NCI-H226 (cell line): ENCODE measurements around the gene TOMM6.
A peak's percentile ranks its signal among the peaks of the same experiment; 100 is the strongest.
"Not testable (repeated sequence)": the region's sequence is repeated elsewhere in the genome, so short reads cannot be mapped to it uniquely, and the experiment has no call there.

ENCODE experiments used
- DNase-seq: peaks from one replicate; pipeline ENCODE4 v3.0.0-alpha.2; 2015

TOMM6 gene

DNA sequence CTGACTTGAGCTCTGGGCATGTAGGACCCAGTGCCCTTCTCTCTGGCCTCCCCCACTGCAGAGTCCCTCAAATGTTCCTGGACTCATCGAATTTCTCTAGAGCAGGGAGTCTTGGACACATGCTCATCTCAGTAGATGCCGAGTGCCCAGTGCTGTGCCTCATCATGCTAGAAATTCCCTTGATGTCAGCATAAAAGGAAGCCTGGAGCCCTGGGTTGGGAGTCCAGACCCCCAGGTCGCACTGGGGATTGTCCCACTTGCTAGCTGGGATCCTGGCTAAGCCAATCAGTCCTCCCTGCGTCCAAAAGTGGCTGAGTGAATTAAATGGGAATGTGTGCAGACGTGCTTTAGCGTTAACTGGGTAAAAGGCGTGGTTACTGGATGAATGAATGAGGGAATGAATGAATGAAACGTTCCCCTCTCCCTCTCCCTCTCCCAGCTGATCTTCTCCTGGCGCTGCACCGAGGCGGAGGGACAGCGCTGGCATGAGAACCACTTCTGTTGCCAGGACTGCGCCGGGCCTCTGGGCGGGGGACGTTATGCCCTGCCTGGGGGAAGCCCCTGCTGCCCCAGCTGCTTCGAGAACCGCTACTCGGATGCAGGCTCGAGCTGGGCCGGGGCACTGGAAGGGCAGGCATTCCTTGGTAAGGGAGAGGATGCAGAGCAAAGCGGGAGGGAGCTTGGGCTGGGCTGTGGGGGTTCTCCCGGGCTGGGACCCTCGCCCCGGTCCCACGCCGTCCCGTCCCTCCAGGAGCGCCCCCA is 1.6 kb upstream of the TOMM6 start:
- DNase-seq: no peak

DNA sequence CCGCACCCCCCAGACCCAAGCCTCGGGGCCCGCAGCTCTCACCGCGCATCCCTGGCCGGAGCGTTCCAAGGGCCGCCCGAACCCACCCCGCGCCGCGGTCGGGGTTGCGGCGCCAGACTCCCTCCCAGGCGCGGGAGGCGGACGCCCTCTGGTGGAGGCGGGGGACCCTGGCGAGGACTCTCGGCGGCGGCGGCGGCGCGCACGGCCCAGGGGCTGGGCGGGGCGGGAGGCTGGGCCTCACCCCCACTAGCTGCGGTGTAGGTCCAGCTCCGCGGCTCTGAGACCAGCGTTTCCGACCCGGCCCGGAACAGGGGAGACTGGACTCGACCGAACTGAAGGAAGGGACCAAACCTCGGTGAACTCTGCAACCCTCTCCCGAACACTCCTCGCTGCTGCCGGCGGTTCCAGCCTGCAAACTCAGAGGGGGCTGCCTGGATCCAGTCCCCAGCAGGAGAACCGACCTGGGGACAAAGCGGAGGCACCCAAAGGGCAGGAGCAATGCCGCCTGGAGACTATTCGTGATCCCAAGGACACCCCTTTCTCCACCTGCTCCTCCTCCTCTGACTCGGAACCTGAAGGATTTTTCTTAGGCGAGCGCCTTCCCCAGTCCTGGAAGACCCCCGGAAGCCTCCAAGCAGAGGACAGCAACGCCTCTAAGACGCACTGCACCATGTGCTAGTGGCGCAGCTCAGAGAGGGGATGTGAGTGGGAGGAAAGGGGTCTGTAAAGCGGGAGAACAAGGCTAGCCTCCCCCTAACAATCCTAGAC is 859 bp upstream of the TOMM6 start:
- DNase-seq: peak; percentile 69

DNA sequence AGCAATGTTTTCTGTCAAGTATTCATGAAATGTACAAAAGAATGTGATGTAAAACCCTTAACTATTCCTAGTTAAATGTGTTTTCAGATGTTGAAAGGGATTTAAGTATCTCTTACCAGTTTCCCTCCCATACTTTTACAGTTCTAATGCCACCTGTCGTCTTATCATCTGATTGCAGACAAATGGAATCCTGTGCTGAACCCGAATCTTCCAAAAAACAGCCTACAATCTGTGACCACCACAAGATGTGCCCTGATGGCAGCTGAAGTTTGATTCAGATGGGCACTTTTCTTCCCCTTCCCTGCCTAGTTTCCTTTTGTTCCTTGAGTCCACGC is 1.9 kb downstream of the TOMM6 start:
- DNase-seq: no peak

DNA sequence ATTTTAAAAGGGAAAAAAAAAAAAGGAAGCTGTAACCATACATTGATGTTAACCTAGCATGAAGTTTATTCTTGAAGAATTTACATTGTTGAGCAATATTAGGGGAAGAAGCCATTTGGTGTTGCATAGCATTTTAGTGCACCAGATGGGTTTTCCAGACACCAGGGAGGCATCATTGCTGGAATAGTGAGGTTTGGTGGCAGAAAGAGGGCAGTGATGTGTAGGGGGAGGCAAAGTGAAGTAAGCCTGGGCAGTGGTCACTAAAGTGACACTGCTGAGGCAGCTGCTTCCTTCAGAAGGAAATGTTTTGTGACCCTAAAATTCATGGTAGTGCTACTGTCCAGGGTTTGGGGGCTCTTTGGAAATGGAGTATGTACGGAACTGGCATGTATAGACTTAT is 2.6 kb downstream of the TOMM6 start:
- DNase-seq: no peak

DNA sequence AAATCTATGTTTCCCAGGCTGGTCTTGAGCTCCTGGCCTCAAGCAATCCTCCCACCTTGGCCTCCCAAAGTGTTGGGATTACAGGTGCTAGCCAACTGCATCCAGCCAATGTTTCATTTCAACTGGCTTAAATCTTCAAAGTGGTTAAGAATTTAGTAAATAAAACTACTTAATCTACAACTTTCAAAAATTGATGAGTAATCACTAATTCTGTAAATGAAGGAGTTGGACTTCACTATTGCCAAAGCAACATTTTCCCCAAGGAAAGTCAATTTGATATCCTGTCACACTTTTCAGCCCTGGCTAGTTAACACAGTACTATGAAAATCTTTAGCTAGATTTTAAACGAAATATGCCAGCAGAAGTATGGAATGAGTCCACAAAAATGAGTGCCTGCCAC is 3.8 kb downstream of the TOMM6 start:
- no peak for DNase-seq

DNA sequence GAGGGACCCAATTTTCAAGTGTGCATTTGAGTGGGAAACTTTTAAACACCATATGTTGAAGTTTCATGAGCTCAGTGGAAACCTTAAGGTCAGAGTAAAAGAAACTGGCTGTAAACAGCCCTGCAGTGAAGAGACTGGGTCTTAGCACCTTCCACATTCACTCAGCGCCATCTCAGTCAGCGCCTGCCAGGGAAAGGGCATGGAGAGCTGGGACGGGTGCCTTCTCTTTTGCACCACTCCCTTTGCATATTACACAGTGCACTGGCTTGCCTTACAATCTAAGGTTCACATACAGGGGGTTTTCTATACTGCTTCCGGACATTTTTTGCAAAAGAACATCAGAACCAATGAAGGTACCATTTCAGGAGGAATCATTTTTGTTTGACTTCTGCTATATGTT is 4.5 kb downstream of the TOMM6 start:
- DNase-seq: no peak

DNA sequence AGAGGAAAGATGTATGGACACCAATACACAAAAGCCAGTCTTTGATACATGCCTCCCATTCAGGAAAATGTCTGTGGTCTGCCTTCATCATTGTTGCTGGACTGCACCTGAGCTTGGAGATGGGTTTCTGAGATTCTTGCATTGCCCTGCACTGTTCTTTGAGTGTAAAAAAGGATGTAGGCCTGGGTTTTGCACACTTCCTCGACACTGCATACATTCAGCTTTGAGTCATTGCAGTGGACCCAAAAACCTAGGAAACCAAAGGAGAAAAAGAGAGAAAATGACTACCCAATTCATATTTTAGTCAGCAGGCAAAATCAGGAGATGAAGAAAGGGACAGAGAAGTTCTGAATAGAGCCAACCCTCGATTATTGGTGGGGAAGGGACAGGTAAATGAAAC is 9.0 kb downstream of the TOMM6 start:
- DNase-seq: no peak

DNA sequence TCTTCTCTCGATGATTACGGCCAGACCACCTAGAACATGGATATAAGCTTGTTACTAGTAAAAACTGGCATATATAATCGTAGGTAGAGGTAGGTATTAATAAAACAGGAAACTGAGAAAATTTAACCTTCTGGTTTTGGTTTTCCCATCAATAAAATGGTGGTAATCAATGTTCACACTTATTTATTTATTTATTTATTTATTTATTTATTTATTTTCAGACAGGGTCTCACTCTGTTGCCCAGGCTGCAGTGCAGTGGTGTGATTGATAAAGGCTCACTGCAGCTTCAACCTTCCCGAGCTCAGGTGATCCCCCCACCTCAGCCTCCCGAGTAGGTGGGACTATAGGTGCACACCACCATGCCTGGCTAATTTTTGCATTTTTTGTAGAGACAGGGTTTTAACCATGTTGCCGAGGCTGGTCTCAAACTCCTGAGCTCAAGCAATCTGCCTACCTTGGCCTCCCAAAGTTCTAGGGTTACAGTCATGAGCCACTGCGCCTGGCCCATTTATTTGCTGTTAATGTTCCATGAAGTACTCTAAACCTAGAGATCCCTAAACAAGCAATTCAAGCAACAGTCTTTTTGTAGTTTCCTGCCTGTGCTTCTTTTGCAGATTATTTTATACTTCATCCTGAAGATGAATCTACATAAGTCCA is 11.5 kb downstream of the TOMM6 start:
- DNase-seq: no peak

DNA sequence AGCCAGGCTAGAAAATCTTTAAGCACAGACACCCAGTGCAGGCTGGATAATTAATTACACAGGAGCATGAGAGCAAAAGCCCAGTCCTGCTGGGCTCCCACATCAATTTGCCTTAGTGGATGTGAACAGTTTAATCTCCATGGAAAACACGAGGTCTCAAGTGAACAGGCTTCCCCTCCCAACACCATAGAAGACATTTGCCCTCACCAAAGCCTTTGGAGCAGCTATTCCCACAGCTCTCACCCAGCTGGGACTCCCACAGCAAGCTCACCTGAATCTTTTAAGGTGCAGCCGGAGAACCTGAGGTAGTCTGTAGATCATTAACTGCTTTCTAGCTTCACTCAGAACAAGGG is 12.0 kb downstream of the TOMM6 start:
- DNase-seq: no peak

DNA sequence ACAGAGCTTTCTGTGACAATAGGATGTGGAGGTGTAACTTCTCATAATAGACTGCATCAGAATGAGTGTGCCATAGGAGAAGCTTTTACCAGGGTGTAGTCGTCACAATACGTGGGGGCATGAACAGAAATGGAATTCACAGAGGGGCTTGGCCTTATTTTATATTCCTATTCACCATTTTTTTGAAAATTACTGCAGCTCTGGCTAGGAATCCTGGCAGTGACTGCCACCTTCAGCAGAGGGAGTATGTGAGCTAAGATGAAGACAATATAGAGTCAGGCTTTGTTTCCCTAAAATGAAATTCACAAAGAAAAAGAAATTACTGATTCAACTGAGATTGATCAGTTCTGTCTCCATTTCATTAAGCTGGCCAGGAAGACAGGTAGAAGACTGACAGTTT is 13.9 kb downstream of the TOMM6 start:
- DNase-seq: no peak

DNA sequence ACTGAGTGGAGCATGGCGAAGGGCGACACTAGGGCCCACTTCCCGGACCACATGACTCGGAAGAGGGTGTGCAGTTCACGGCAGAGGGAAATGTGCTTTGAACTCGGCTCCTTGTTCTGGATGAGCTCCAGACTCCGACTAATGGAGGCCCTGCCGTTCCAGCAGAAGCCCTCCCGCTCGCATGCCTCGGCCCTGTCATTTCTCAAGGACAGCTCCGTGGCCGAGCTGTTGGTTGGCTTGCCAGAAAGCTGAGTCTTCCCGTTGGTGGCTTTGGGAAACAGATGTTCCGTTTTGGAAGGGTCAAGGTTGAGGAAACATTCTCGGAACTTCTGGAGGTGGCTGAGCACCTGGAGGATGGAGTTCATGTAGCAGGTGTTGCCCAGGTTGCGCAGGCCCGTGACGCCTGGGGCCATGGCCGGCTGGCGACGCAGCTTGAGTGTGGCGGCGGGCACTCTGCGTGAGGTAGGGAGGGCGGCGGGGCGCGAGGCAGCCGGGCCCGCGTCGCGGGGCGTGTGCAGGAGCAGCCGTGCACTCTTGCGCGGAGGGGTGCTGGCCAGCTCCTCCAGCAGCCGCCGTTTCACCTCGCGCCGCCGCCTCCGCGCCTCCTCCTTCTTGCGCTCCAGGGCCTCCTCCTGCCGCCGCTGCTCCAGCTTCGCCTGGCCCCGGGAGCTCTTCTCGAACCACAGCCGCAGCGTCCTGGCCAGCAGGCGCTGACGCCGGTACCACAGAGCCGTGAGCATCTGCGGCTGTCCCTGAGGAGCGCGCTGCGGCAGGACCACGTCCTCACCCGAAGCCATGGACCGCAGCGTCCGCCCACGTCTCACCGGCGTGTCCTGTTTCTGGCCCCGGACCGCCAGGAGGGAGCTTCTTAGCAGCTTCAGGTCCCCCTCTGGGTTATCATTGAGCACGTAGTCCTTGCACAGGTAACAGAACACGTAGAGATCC is 18.6 kb downstream of the TOMM6 start:
- DNase-seq: no peak

DNA sequence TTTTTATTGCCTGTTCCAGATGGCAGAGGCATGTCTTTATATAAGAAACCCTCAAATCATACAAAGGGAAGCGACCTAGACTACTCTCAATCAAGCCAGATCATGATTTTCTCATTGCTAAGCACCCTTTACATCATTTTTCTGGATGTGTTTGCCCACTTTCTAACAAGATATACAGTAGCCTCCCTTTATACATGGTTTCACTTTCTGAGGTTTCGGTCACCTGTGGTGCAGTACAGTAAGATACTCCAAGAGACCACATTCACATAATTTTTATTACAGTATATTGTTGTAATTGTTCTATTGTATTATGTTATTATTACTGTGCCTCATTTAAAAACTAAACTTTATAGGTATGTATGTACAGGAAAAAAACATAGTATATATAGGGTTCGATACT is 23.6 kb downstream of the TOMM6 start:
- no peak for DNase-seq

DNA sequence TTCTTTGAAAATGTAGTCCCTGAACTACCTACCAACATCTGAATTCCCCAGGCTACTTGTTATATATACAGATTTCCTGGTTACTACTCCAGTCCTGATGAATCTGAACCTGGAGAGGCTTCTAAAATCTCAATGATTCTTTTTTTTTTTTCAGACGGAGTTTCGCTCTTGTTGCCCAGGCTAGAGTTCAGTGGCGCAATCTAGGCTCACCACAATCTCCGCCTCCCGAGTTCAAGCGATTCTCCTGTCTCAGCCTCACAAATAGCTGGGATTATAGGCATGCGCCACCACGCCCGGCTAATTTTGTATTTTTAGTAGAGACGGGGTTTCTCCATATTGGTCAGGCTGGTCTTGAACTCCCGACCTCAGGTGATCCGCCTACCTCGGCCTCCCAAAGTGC is 24.5 kb downstream of the TOMM6 start:
- not testable (repeated sequence) for DNase-seq

DNA sequence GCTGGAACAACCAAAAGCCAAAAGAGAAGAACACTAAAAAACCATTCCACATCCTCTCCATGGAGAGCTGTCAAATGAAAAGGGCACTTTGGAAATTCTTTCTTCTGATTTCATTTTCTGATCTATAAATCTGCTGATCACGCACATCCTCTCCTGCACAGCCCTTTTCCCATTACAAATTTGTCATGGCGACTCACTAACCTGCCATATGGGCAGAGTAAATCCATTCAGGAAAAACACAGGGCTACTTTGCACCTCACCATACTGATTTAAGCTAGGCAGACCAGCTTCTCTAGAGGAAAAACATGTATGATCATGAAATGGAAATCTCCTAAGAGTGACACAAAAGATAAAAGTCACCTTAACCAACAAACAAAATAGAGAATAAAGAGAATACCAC is 26.0 kb downstream of the TOMM6 start:
- no peak for DNase-seq

DNA sequence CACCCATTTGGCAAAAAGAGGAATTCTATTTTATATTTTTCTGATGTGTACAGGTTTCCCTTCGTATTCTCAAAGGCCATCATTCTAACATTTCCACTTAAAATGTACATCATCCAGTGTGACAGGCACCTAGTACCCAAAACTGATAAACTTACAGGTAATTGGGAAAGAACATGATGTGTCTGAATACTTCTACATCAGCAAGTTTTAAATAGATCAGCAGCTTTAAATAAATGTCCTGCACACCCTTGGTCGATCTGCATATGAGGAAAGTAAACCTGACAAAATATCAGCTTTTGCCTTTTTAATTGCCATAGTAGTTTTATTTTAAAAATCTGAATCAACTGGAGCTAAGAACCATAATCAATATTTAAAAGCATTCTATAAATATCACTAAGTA is 26.5 kb downstream of the TOMM6 start:
- no peak for DNase-seq

DNA sequence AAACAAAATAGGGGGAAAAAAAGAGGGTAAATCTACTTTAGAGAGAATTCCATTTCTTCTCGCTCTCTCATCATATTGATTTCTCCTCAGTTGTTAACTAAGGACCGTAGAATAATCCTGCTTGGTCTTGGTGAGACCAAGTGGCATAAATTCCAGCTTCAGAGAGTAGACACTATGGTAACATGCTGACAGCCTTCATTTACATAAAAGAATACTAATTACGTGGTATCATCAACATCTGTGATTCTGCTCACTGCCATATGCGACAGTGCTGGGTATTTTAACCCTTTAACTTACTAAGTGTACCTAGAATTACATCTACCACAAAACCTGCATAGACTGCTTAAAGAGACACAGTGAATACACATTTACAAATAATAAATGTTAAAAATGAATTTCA is 27.1 kb downstream of the TOMM6 start:
- no peak for DNase-seq

DNA sequence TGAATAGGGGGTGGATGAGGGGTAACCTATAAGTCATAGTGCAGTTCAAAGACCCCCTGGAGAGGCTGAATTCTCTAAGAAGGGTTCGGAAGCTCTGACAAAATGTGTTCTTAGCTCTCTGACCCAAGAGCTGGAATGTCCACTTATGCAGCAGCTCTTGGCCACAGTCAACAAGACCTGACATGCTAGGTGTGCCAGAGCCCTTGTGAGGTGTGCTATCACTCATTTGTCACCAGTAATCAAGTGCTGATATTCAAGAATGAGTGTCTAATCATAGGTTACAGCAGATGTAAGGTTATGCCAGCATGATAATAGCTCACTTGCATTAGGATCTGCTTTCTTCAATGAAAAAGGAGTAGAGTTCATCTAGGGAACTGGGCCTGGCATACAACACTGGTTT is 28.1 kb downstream of the TOMM6 start:
- no peak for DNase-seq

DNA sequence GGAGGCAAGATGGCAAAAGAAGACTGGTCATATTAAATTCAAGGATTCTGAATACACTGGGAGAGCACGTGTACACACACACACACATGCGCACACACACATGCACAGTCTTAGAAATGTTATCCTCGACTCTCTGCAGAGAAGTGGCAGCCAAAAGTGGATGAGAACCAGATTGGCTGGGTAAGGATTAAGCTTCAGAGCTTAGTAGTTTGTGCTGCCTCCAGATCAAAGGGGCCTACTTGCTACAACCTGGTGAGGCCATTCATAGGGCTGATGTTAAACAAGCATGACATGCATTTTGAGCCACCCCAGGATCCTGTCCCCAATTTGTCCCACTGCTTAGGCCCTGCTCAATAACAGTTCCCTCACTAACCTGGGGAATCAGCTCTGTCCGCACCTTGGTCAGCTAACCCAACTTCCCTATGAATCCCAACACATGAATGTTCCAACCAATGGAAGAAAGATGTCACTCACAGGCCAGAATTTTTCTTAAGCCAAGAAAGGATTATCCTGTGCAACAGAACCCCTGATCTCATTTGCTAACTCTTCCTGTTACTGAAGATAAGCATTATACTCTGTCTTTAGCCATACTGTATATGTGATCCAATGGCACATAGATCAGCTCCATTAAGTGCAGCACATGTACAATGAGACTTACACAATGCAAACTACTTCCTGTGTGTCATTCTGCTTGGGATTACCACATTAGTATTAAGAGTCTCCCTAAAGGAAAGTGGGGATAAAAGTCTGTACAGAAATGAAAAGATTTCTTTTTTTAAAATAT is 31.0 kb downstream of the TOMM6 start:
- DNase-seq: no peak

DNA sequence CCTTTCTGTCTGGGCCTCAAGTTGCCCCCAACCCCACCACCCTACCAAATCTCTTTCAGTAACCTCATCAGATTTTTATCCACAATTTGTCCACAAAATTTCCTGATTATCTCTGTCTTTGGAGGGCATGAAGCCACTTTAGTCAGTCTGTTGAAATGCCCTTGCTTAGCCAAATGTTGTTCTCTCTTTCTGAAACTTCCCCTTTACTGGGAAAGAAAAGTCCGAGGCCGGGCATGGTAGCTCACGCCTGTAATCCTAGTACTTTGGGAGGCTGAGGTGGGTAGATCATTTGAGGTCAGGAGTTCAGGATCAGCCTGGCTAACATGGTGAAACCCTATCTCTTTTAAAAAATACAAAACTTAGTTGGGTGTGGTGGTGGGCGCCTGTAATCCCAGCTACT is 33.8 kb downstream of the TOMM6 start:
- no peak for DNase-seq

DNA sequence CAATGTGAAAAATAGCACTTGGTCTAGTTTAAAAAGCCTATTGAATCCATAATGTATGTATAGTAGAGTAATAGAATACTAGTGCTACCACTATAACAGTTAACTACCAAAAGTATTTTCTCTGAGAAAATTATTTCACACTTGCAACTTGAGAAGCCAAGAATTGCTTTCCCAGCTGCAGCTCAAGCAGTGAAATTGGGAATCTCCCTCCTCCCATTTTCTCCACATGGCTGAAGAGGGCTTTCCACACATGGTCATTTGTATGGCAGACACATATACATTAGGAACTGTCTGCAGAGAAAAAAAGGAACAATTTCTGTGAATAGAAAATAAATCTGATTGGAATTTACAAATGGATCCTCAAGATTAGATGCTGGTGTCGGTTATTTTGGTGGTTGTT is 34.5 kb downstream of the TOMM6 start:
- no peak for DNase-seq

DNA sequence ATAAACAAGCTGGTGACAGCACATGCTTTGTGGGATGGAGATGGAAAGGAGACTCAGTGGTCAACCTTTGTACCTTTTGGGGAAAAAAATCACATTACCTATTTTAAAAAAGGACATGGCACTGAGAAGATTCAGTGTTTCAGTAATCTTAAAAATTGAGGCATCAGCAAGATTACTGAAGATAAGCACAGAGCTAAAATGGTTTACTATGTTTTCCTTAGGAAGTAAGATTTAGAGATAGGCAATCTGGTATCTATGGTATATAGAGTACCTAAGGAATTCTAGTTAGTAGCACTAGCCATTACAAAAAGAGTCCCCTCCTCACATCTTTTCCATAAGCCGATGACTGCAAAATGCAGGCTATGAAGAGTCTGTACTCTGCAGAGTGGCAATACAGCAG is 35.7 kb downstream of the TOMM6 start:
- no peak for DNase-seq
